Activated gamma-delta T cell (primary cell): ENCODE measurements around the gene CCDC116.
"Not testable (repeated sequence)": the region's sequence is repeated elsewhere in the genome, so short reads cannot be mapped to it uniquely, and the experiment has no call there.

Experiments
- DNase-seq: peaks from one replicate; lab custom pipeline; 2025; lab: John Stamatoyannopoulos, UW

CCDC116 gene

DNA sequence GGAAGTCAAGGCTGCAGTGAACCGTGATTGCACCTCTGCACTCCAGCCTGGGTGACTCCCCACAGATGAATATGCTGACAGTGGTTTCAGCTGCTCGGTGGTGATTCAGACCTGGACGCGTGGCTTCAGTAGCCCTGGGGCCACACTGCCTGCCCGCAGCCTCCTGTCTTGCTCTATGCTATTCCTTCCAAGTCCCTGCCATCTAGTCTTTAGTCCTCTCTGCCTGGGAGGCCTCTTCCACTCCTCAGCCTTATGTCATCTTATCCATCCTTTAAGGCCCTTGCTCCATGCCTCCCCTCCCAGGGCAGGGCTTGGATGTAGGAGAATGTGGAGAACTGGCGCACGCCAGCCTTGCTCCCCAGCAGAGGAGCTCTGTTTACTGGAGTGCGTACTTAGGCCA, 25.8 kb upstream of the CCDC116 start:
- no peak for DNase-seq

- not testable (repeated sequence) for DNase-seq
These were observed 22.9 kb upstream of the CCDC116 start for GRCh38 chr22:21609556-21610157.

DNA sequence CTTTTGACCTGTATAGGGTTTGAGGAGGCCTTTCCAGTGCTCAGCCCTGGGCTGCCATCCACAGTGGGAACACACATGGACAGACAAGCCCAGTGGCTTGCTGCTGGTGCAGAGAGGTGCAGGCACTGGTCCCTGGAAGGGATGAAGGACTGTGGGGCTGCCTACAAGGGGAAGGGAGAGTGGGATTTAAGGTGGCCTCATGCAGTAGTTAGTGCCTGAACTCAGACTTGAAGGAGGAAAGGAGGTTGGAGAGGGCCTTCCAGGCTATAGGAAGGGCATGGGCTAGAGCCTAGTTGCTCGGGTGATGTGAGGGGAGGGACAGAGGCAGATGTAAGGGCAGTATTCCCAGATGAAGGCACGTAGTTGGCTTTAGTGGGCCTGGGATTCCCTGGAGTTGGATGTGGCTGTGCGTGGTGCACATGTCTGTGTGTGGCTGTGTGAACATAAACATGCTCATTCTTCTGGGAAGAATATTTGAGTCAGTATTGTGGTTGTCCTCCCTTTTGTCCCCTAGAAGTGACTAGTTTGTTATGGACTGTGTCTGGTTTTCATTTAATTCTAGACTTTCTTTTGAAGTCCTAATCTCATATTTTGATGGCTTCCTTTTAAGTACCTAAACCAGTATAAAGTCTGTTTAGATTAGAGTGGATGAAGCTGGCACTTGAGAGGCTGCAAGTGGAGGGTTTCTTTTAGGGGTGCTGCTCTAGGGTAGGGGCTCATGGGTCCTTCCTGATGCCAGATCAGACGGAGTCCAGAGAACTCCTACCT, 21.2 kb upstream of the CCDC116 start:
- no peak for DNase-seq

DNA sequence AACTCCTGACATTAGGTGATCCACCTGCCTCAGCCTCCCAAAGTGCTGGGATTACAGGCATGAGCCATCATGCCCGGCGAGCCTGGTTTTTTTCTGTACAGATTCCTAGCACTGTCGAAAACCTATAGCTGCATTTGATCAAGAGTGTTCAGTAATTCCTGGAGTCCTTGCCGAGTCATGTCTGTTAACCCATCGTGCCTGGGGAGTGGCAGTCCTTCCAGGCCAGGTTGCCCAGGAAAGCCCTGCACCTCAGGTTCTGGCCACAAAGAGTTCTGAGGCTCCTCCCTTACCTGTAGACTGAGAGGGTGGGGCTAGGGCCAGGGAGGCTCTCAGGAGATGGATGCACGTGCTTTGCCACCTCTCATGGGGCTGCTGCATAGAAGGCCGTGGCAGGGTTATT, 19.7 kb upstream of the CCDC116 start:
- no peak for DNase-seq

- no peak for DNase-seq
These were observed 18.9 kb upstream of the CCDC116 start for GRCh38 chr22:21613553-21614233.

- DNase-seq, result no peak
These were observed 16.8 kb upstream of the CCDC116 start for GRCh38 chr22:21615731-21616130.

GRCh38 chr22:21617337-21617736, 15.2 kb upstream of the CCDC116 start:
- DNase-seq, result not testable (repeated sequence)

DNA sequence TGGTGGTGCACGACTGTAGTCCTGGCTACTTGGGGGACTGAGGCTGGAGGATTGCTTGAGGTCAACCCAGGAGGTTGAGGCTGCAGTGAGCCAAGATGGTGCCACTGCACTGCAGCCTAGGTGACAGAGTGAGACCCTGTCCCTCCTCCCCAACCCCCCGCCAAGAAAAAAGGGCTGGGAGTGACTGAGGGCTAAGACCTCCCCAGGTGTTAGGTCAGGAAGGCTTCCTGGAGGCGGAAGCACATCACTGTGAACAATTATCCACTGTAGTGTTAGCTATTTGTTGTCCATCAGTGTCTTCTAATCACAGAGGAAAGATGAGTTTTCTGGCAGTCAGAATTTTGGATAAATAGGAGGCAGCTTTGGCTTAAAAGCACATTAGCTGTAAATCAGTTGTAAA, 11.5 kb upstream of the CCDC116 start:
- no peak for DNase-seq

GRCh38 chr22:21622011-21622918, 10.3 kb upstream of the CCDC116 start:
- DNase-seq, result no peak

DNA sequence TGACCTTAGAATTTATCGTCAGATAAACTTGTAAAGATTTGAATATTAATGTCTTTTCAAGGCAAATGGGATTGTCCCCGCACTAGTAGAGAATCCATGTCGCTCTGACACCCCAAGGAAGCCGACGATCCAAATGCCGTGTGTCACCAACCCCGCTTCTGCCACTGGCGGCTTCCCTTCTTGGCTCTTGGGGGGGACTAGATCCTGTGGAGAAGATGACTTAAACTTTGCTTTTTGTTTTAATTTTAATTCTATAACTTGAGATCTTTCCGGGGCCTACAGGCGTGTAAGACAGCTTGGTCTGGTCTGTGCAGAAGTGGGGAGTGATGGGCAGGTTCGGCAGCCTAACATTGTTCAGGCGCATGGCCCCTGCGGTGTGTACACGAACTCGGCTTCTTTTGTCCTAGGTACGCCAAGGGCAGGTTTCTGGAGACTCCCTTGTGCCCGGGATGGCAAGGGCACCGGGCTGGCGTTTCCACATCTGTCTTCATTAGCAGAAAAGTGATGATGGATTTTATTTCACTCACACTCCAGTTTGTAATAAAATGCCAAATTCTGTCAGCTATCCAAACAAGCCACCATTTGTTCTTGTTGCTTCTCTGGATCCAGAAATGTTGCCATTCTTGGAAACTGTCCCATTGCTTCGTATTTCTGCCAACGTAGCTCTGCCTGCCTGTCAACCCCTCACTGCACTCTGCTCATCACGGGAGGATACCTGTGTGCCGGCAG, 9.5 kb upstream of the CCDC116 start:
- DNase-seq, result no peak

DNA sequence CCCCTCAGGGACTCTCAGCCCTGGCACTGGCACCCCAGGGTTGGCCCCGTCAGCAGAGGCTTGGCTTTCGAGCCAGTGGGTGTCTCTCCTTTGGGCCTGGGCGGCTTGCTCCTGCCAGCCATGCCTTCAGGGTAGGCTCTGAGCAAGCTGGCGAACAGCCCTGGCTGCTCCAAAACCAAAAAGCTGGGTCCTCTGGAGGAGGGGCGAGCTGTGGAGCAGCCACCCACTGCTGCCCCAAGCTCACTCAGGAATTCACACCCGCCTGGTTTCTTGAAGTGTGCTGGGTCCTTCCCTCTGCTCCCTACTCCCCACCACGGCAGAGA, 9.0 kb upstream of the CCDC116 start:
- DNase-seq, result no peak

DNA sequence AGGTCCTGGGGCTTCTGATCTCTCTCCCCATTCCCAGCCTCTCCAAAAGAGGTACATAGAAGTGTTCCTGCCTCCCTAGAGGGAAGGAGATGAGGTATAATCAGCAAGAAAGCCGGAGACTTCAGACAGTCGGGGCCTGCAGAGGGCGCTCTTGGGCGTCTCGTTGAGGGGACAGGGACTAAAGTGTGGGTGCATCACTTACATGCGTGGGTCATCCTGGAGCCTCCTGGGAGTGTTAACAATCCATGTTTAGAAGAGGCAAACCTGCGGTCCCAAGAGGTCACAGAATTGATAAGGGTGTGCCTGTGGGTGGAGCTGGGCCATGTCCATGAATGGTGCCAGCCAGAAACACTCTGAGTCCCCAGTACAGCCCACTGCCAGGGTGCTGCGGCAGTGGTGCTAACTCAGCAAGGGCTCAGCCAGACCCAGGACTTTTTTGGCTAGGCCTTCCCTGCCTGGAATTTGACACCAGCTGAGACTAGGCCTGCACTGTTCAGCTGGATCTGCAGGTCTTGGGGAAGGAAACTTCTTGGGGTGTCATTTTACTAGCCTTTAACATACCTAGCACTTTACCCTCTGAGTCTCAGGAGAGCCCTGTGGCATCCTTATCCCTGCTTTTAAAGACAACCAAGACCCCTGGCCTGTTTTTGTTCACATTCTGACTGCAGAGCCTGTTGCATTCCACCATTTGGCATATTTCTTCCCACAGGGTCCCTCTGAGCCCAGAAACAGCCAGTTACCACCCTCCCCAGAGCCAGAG, 8.3 kb upstream of the CCDC116 start:
- DNase-seq, result no peak

GRCh38 chr22:21624880-21625791, 7.4 kb upstream of the CCDC116 start:
- no peak for DNase-seq

DNA sequence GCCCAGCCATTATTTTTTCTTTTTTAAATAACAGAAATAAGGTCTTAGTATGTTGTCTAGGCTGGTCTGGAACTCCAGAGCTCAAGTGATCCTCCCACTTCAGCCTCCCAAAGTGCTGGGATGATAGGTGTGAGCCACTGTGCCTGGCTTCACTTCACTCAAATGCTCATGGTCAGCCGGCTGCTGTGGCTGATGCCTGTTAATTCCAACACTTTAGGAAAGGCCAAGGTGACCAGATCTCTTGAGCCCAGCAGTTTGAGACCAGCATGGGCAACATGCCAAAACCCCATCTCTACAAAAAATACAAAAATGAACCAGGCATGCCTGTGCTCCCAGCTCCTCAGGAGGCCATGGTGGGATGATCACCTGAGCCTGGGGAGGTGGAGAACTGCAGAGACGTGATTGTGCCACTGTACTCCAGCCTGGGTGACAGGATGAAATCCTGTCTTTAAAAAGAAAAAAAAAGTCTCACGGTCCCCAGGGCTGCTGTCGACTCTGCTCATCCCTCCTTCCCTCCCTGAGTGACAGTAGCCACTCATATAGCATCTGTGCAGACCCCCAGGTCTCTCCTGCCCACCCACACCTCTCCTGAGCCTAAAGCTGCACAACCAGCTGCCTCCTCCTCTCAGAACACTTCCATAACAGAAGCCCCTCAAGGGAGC, 6.4 kb upstream of the CCDC116 start:
- DNase-seq, result no peak

- no peak for DNase-seq
These were observed 5.7 kb upstream of the CCDC116 start for GRCh38 chr22:21626735-21627469.

DNA sequence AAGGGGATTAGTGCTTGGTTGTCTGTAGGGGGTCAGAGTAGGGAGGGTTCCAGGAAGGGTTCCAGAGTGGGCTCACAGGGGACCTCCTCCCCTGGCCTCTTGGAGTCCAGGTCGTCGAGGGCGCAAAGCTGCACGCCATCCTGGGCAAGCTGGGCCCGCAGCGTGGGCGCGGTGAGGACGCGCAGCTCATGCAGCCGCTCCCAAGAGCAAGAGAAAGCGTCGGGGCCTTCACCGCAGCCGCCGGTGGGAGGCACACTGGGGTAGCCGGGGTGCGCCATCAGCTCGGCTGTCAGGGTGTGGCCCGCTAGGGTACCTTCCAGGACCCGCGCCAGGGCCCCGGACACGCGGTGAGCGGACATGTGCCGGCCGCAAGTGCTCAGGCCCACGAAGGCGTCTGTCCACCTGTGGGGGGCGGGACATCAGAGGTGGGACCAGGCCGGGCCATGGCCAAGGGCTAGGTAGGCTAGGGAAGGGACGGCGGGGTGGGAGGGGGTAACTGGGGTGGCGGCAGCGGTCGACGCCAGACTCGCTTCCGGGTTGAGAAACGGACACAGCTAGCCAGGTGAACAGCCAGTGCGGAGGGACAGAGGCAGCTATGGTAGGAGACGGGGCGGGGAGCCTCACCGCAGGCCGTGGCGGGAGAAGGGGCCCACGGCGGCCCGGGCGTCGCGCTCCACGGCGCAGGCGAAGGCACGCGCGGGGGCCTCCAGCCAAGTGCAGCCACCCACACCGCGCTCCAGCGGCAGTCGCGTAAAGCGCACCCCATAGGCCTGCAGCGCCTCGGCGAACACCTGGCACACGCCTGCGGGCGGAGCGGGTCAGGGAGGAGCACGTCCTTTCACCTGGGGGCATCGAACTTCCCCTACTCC, 3.9 kb upstream of the CCDC116 start:
- peak; percentile 51 for DNase-seq
